GM11168 (cell line): Measurements from ENCODE around the gene TYMP.

Experiments
- in situ Hi-C: fragments of 300-500 bp; cut with MboI; formaldehyde crosslinking; loops from one replicate; pipeline ENCODE4 v1.12.0; 2022; ENCODE audit warnings: low sequenced_read_pairs; ENCODE audit not compliant: unreplicated experiment

The TYMP gene

GRCh38 chr22:50563413-50564160 is 33.8 kb upstream of the TYMP start:
- in situ Hi-C loops: no loop called here

GRCh38 chr22:50562523-50563412 is 33.0 kb upstream of the TYMP start, which contains the start of gene SYCE3:
TSS of gene SYCE3 (minus strand) at chr22:50562919. CDS start at chr22:50556405, 6,514 bp downstream.
- in situ Hi-C loops: no loop called here

- in situ Hi-C loops: no loop called here
Observed at GRCh38 chr22:50561401-50562358, 31.9 kb upstream of the TYMP start.

GRCh38 chr22:50560034-50560433 is 30.2 kb upstream of the TYMP start:
- in situ Hi-C loops: no loop called here

DNA sequence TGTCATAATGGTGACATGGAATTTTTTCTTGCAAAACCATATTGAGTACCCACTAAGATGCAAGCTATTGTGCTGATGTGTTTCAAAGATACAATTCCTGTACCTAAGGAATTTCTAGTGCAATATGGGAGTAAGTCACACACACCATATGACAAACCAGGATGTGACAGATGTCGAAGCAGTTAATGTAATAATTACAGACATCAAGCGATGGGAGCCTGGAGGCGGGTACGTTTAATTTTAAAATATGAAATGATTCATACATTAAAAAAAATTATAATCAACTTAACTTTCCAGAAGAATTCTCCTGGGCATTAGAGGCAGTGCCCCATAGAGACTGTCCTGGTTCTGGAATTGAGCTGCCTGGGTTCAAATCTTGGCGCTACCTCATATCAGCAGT is 26.9 kb upstream of the TYMP start:
- in situ Hi-C loops: no loop called here

- in situ Hi-C loops: no loop called here
Observed at GRCh38 chr22:50553310-50553709, 23.5 kb upstream of the TYMP start.

DNA sequence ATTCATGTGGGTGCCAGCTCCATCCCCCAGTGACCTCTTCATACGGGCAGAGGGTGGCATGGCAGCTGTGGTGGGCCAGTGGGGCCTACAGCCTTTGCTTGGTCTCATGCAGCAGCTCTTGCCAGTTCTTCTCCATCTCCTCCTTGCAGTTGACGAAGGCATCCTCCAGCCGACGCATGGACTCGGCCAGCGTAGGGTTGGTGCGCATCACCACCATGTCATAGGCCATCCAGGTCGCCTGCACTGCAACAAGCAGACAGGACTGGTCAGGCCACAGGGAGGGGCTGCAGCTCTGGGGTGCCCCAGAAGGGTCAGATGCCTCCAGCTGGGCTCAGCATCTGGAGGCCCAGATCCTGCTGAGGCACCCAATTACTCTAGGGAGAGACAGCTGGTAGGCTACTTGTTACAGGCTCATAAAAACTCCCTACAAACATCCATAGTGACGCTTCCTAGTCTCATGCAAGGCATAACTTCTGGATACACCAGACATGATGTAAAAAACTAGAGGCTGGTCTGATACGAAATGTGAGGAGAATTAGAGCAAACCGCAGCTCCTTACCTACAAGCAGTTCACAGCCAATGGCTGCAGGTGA is 21.4 kb upstream of the TYMP start:
- in situ Hi-C loops: no loop called here

GRCh38 chr22:50550395-50550794 is 20.6 kb upstream of the TYMP start:
- in situ Hi-C loops: no loop called here

DNA sequence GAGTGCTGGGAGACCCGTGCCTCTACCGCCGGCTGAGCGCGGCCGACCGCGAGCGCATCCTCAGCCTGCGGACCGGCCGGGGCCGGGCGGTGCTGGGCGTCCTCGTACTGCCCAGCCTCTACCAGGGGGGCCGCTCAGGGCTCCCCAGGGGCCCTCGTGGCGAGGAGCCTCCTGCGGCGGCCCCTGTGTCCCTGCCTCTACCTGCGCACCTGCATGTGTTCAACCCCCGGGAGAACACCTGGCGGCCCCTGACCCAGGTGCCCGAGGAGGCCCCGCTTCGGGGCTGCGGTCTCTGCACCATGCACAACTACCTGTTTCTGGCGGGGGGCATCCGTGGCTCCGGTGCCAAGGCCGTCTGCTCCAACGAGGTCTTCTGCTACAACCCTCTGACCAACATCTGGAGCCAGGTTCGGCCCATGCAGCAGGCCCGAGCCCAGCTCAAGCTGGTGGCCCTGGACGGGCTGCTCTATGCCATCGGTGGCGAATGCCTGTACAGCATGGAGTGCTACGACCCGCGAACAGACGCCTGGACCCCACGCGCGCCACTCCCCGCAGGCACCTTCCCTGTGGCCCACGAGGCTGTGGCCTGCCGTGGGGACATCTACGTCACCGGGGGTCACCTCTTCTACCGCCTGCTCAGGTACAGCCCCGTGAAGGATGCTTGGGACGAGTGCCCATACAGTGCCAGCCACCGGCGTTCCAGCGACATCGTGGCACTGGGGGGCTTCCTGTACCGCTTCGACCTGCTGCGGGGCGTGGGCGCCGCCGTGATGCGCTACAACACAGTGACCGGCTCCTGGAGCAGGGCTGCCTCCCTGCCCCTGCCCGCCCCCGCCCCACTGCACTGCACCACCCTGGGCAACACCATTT is 19.3 kb upstream of the TYMP start:
- in situ Hi-C loops: no loop called here

DNA sequence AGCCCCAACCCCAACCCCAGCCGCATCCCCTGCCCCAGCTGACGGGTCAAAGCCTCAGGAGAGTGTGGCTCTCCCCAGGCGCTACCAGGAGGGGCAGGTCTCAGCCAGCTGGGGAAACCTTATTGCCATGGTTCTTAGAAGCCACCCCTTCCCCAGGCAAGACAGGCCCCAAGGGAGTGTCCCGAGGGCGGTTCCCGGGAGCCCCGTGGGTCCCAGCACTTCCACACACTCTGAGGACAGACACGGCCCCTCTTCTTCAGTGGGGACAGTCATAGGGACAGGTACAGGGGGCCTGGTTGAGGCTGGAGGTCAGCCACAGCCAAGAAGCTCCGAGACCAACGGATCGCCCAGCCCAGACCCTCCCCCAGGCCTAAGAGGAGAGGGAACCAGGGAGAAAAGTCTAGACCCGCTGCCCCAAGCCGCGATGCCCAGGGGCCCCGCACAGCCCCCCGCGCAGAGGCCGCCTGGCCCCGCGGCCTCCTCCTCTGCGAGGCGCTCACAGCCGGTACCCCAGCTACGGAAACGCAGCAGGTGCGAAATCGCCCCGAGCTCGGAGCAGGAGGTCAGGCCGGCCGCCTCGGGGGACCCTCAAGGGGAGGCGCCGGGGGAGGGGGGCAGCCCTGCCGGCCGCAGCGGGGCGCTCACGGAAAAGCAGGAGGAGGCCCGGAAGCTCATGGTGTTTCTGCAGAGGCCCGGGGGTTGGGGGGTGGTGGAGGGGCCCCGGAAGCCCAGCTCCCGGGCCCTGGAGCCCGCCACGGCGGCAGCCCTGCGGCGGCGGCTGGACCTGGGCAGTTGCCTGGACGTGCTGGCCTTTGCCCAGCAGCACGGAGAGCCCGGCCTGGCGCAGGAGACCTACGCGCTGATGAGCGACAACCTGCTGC is 18.5 kb upstream of the TYMP start:
- in situ Hi-C loops: no loop called here

GRCh38 chr22:50547263-50547985 is 17.6 kb upstream of the TYMP start:
- in situ Hi-C loops: no loop called here

GRCh38 chr22:50546326-50547262 is 16.8 kb upstream of the TYMP start:
- in situ Hi-C loops: no loop called here

GRCh38 chr22:50545522-50546325 is 15.9 kb upstream of the TYMP start, which contains the start of gene KLHDC7B:
TSS of gene KLHDC7B (plus strand) at chr22:50545899. CDS start at chr22:50546244, 345 bp downstream.
- in situ Hi-C loops: no loop called here

- in situ Hi-C loops: no loop called here
Observed at GRCh38 chr22:50544746-50545253, 15.0 kb upstream of the TYMP start.

DNA sequence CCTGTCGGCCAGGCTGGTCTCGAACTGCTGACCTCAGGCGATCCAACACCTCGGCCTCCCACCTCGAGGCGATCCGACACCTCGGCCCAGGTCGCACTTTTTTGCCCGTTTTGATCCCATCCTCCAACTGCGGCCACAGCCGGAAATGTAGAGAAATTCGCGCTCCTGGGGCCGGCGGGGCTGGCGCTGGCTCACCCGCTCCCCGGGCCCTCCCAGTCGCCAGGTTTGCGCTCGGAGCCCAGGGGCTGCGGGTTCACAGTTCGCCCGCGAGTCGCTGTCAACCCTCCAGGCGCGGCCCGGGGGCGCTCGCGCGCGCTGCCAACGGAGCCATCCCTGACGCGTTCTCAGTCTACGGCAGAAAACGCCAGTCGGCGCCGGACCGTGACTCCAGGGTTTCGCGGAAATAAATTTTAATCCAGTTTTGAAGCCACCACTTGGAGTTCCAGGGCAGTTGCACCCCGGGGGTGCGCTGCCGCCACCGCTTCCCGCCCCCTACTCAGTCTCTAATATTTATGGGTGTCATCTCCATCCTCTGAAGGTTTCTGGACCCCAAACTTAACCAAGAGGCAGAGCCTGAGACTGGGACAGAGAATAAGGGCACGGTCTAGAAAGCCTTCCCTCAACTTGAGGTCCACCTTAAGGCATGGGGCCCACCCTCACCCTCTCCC is 14.4 kb upstream of the TYMP start:
- in situ Hi-C loops: no loop called here
